GM03348 (cell line): Measurements from ENCODE around the gene PDLIM5.
A peak's percentile ranks its signal among the peaks of the same experiment; 100 is the strongest.
"Not testable (repeated sequence)": the region's sequence is repeated elsewhere in the genome, so short reads cannot be mapped to it uniquely, and the experiment has no call there.

Experiments
- DNase-seq: peaks from one replicate; pipeline ENCODE4 v3.0.0; 2012; ENCODE audit warnings: low spot score

Gene PDLIM5

DNA sequence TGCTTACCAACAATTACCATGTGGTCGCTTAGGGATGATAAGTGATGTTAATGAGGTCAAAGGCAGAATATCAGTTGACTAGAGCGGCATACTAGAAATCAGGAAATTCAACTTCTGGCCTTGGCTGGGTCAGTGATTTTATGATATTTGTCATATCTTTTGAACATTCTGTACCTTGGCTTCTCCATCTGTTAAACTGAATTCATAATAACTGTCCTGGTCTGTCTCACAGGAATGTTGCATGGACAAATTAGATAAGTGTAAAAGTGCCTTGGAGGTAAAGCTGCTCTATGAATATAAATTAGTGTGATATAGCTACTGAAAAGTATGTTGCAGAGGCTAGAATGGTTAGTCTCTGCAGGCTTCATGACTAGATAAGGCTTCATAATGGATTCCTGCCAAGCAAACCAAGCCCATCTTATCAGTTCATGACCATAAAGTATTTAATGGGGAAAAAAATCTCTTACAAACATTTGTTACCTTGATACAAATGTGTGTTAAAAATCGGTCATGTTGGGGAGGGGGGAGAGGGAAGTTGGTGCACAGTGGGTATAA is 201.4 kb downstream of the PDLIM5 start:
- DNase-seq, result no peak

DNA sequence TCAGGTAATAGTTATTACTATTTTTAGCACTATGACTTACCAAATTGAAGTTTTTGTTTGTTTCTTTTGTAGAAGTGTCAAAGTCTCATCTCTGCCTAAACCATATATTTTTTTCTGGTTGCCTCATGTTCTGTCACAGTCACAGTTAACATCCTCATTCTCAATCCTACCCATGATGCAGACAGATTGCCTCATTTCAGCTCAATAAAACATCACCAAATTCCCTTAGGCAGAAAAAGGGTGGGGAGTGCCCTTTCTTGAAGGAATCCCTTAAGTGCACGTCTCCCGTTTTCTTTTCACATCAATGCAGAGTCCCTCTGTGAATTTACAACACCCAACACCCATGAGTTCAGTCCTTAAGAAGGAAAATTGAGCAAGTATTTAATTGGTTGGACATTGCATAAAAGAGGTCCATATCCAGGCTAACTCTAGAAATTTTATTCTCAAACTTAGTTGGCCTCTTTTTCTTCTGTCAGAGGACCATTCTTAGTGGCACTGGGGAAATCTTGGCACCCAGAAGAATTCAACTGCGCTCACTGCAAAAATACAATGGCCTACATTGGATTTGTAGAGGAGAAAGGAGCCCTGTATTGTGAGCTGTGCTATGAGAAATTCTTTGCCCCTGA is 202.4 kb downstream of the PDLIM5 start:
- DNase-seq, result no peak

DNA sequence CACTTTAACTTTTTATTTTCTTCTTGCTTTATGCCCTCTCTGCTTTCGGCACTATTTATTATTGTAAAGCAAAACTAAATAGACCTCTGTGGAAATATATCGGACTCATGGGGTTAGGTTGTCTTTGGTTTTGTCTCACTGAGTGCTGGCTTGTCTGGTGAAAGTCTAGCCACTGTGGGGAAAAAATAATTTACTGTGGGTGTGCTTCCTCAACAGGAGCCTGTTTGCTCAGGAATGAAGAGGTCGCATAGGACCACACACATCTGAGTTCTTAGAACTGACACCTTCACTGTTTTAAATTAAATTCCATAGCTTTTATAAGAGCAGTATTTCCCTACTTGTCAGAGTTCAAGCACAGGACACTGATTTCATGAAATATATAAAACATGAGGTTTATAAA is 203.0 kb downstream of the PDLIM5 start:
- no peak for DNase-seq

DNA sequence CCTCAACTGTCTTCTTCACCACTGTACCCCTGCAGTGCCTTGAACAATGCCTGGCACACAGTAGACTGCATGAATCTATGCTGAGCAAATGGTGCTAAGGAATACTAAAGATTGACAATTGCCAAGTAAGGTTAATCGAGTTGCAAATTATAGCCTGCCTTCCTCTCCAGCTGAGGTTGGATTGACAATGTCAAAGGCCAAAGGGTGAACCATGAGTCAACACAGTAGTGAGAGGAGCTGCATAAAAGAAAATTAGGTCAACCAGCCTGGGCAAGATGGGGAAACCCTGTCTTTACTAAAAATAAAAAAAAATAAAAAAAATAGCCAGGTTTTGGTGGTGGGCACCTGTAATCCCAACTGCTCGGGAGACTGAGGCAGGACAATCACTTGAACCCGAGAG is 208.9 kb downstream of the PDLIM5 start:
- no peak for DNase-seq

- not testable (repeated sequence) for DNase-seq
Observed at GRCh38 chr4:94665021-94665420, 213.3 kb downstream of the PDLIM5 start.

DNA sequence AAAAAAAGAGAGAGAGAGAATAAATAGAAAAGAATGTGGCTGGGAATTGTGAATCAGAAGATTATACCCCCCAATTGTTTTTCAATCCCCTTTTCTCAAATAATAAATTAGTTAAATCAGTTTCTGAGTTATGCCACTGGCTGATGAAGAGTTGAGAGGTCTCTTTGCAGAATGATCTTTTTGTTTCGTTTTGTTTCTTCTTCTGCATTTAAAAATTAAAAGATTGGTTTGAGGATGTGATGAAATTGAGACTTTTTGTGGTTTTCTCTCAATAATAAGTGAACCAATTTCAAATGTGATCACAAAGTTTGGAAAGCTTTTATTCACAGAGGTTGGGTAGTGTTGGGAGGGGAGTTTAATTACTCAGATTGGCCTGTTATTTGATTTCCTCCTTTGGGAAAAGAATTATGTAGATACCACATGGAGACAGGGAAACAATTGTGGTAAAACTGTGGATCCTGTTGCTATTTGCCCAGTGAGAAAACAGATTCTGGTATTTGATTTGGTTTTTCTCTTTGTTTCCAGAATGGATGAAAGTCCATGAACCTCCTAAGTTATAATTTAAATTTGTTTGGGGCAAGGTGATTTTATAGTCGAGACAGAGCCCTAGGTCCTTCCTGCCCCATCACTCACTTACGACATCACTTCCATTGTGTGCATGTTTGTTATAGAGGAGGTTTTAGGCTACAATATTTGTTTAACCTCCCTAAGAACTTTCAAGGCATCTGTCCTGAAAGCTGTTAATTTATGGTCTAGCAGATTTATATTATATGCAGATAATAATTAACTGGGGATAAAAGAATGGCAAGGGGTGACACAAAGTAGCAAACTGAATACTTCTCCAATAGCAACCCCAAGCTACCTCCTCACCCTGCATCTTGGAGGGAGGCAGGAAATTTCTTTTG is 214.0 kb downstream of the PDLIM5 start:
- DNase-seq, result no peak

- DNase-seq, result no peak
Observed at GRCh38 chr4:94668724-94669123, 217.0 kb downstream of the PDLIM5 start.

DNA sequence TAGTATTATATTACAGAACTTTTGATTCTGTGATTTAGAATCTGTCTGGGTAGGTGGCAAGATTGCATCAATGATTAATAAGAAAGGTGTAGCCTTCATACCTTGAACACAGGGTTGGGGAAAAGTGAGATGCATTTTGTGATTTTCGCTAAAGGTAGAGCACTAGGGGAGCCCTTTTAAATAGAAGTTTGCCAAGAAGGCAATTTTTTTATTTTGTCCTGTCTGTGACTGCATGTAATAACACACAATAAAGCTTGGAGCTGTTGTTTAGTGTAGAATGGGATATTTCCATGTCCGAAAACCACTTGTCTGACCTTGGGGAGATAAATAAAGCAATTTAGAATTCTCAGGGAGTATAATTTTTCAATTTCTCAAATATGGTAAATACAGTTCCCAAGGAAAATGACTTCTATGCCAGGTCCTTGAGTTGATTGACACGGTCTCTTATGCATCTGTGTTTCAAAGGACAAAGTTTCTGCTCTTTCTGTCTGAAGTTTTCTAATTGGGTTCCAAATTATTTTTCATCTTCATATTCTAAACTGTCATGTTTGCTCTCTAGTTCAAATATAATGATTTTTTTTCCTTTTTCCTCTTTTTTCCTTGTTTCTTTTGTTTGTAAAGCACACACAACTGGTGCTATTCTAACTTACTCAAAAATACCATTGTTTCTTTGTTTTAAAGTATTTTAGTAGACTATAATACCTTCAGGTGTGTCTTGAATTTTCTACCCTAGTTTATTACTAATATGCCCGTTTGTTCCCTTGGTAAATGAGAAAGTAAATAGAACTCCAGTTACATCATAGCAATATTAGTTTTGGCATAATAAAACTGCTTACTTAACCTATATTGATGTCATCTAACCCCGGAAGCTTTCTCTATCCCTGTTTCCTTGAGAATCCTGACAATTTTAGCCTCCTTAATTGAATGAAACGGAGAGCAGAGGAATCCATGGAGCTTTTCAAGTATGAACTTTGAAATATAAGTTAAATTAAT is 218.2 kb downstream of the PDLIM5 start:
- DNase-seq, result no peak

GRCh38 chr4:94671113-94671512 is 219.4 kb downstream of the PDLIM5 start:
- DNase-seq, result no peak

GRCh38 chr4:94673961-94674360 is 222.2 kb downstream of the PDLIM5 start:
- DNase-seq, result no peak

GRCh38 chr4:94676970-94677369 is 225.2 kb downstream of the PDLIM5 start:
- no peak for DNase-seq

DNA sequence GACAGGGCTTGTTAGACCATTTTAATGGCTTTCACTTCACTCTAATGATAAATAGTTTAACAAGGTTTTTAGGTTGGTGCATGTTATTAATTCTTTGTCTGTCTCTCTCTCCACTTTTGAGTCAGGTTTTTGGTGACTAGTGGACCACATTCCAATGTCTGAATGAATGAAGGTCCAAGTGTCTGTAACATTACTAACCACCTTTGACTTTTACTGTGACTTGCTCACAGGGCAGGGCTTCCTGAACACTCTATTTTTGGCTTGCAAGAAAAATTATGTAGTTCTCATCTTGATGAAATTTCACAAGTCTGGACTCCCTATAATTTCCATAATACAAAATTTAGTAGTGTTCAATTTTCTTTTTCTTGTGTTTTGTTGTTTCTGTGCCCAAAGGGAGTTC is 227.2 kb downstream of the PDLIM5 start:
- DNase-seq, result peak; percentile 62

- DNase-seq, result no peak
Observed at GRCh38 chr4:94680176-94680862, 228.6 kb downstream of the PDLIM5 start.

GRCh38 chr4:94686086-94686485 is 234.3 kb downstream of the PDLIM5 start:
- no peak for DNase-seq

DNA sequence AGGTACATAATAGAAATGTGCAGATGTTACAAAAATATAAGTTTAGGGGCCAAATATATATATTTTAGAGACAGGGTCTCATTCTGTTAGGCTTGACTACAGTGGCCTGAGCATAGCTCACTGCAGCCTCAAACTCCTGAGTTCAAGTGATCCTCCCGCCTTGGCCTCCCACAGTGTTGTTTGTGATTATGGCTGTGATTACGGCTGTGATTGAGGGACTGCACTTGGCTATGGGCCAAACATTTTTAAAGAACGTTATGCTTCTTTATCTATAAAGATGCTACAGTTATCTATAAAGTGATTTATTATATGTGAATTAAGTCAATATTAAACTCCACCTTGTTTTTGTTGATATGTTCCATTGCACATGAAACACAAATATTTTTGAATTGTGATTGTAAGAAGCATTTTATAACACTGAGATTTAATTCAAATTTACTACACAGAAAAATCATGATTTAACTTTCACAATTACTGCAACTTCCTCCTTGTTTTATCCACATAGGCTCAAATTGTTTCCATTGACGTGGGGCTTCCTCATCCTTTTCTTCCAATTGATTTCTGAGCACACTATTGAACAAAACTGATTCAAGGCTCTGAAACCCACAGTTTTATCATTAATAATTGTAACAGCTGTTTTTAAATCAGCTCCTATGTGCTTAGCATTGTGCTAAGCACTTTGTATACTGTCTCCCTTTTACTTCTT is 237.6 kb downstream of the PDLIM5 start:
- DNase-seq, result no peak

DNA sequence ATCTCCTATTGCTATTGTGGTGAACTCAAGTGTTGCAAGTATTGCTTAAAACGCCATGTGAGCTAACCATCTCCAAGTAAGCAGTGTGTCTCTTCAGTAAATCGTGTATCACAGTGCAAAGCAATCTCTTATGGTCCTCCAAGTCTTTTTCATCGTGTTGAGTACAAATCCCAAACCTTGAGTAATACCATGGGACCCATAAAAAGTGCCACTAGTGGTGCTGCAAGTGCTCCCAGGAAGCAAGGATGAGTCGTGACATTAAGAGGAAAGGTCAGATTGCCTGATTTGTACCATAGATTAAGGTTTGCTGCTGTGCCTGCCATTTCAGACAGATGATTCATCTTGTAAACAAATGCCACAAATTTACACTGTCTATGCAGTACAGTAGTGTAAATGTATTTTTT is 239.1 kb downstream of the PDLIM5 start:
- DNase-seq, result peak; percentile 40

DNA sequence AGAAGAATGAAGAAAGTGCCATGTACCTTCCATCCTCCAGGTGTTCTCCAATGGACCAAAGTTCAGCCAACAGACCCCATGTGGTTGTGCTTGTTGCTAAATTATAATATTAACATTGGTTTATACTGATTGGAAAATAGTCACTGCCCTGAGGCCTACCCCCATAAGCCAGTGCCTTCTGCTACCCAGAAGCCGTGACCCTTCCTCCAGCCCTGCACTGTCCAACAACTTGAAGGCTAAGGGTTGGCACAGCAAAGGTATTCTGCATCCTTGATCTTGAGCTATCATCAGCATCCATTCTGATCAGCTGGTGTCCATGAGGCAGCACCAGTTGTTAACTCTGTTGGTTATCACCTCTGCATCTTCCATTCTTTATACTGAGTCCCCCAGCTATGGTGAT is 239.8 kb downstream of the PDLIM5 start:
- no peak for DNase-seq

GRCh38 chr4:94695384-94695783 is 243.6 kb downstream of the PDLIM5 start:
- no peak for DNase-seq

DNA sequence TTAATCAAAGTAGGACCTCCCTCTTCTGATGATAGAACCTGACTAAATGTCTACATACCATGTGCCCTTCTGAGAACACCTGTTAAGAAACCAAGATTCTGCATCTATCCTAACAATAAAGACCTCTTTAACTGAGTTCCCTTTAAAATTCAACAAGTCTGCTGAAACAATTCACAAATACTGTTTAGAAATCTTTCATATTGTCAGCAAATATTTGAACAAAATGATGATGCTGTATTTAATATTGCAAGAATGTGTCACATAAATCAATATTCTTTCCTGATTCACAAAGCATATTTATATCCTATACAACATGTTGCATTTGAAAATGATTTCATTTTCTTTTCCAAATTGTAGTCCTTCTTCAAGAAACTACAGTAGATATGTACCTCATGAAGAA is 246.4 kb downstream of the PDLIM5 start:
- DNase-seq, result no peak

DNA sequence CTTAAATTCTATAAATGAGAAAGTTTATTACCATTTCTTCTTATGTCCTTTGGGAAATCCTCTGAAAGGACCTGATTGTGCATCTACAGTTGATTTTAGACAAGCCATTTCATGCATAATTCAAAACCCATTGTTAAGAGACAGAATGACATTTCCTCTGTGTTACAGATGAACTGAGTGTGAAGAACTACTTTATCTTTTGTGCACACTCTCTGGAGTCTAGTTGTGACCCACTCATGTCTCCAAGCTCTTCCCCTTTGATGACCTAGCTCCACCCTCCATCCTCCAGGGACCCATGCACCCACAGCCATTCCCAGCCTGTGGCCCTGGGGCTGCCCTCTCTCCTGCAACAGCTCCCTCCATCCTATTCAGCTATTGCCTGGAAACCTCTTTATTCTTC is 248.6 kb downstream of the PDLIM5 start:
- DNase-seq, result no peak
